ENCODE results near the gene B9D1.

B9D1 gene

DNA sequence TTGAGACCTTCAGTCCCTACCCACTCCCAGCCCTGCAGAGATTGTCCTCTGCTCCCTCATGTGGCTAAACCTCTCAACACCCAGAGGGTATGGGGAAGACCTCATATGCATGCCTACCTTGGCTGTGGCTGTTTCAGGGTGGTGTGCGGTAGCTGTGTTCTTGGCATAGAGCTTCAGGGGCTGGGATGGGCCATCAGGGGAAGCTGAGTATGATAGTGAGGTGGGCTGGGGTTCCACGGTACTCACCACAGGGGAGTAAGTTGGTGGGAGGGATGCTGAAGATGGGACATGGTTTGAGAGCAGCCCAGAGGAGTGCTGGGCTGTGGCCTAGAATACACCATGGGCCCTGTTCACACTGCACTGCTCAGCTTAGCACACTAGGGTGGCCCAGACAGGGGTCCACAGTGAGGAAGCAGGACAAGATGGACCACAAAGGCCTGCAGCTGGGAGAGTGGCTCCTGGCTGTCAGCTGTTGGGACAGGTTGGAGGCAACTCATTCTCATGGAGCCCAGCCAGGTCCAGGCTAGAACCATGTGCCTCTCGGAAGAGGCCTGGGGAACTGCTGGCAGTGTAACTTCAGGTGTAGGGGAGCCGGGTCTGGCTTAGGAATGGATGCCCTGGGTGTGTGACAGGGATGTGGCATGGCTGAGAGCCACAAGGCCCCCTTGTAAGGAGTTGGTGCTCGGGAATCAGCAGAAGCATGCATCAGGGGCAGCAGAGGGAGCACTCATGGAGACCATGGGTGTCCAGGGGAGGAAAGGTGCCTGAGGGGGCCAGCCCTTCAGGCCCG, 21.4 kb upstream of the B9D1 start:
- TF ChIP-seq POLR2A (IDR thresholded peaks at IDR 0.05; ENCODE audit: low read depth, low read length) = no peak
- TF ChIP-seq PAX5 (IDR thresholded peaks at IDR 0.05; ENCODE audit: insufficient read depth, low read length, severe bottlenecking) = no peak
- no peak for TF ChIP-seq SPI1 (IDR thresholded peaks at IDR 0.05; ENCODE audit: low read depth, low read length)
- TF ChIP-seq POU2F2 (IDR thresholded peaks at IDR 0.05; ENCODE audit: low read depth, low read length) = no peak
- TF ChIP-seq TAF1 (IDR thresholded peaks at IDR 0.05; ENCODE audit: low read depth, low read length) = no peak
- no peak for TF ChIP-seq POLR2AphosphoS5 (IDR thresholded peaks at IDR 0.05; ENCODE audit: low read depth, low read length)
- DNase-seq (ENCODE audit: insufficient read length, low spot score) (no peak), FAIRE-seq (no peak)

DNA sequence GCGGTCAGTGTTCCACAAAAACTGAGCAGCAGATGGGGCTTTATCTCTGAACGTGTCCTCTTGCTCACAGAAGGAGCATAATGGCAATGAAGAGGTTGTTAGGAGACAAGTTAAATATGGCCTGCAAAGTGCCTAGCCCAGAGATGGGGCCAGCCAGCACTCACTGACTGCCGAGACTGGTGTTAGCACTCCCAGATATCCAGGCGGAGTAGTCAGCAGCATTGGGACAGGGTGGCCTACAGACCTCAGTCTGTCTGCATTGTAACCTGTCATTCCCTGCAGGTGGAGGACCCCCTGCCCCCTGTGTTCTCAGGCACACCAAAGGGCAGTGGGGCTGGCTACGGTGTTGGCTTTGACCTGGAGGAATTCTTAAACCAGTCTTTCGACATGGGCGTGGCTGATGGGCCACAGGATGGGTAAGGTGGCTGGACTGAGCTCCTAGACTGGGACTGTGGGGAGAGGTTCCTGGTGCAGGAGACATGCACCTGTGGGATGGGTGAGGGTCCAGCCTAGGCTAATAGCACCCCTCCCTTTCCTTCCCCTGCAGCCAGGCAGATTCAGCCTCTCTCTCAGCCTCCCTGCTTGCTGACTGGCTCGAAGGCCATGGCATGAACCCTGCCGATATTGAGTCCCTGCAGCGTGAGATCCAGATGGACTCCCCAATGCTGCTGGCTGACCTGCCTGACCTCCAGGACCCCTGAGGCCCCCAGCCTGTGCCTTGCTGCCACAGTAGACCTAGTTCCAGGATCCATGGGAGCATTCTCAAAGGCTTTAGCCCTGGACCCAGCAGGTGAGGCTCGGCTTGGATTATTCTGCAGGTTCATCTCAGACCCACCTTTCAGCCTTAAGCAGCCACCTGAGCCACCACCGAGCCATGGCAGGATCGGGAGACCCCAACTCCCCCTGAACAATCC, 20.3 kb upstream of the B9D1 start:
- FAIRE-seq (no peak), DNase-seq (ENCODE audit: insufficient read length, low spot score) (no peak)
- no peak for TF ChIP-seq PAX5 (IDR thresholded peaks at IDR 0.05; ENCODE audit: insufficient read depth, low read length, severe bottlenecking)

DNA sequence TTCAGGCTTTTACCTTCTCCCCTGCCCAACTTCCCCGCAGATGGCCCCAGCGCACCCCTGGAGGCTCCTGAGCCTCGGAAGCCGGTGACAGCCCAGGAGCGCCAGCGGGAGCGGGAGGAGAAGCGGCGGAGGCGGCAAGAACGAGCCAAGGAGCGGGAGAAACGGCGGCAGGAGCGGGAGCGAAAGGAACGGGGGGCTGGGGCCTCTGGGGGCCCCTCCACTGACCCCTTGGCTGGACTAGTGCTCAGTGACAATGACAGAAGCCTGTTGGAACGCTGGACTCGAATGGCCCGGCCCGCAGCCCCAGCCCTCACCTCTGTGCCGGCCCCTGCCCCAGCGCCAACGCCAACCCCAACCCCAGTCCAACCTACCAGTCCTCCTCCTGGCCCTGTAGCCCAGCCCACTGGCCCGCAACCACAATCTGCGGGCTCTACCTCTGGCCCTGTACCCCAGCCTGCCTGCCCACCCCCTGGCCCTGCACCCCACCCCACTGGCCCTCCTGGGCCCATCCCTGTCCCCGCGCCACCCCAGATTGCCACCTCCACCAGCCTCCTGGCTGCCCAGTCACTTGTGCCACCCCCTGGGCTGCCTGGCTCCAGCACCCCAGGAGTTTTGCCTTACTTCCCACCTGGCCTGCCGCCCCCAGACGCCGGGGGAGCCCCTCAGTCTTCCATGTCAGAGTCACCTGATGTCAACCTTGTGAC, 19.4 kb upstream of the B9D1 start:
- FAIRE-seq (no peak), DNase-seq (ENCODE audit: insufficient read length, low spot score) (no peak)
- no peak for TF ChIP-seq POLR2A (IDR thresholded peaks at IDR 0.05; ENCODE audit: low read depth, low read length)
- no peak for TF ChIP-seq POLR2AphosphoS5 (IDR thresholded peaks at IDR 0.05; ENCODE audit: low read depth, low read length)
- no peak for TF ChIP-seq TAF1 (IDR thresholded peaks at IDR 0.05; ENCODE audit: low read depth, low read length)
- TF ChIP-seq PAX5 (IDR thresholded peaks at IDR 0.05; ENCODE audit: insufficient read depth, low read length, severe bottlenecking) = no peak
- no peak for TF ChIP-seq SPI1 (IDR thresholded peaks at IDR 0.05; ENCODE audit: low read depth, low read length)
- no peak for TF ChIP-seq POU2F2 (IDR thresholded peaks at IDR 0.05; ENCODE audit: low read depth, low read length)

GRCh38 chr17:19381361-19381740, 18.8 kb upstream of the B9D1 start:
- DNase-seq (ENCODE audit: insufficient read length, low spot score) = no peak
- TF ChIP-seq PAX5 (IDR thresholded peaks at IDR 0.05; ENCODE audit: insufficient read depth, low read length, severe bottlenecking) (no peak), POLR2AphosphoS5 (IDR thresholded peaks at IDR 0.05; ENCODE audit: low read depth, low read length) (no peak), TAF1 (IDR thresholded peaks at IDR 0.05; ENCODE audit: low read depth, low read length) (no peak), POLR2A (IDR thresholded peaks at IDR 0.05; ENCODE audit: low read depth, low read length) (no peak), POU2F2 (IDR thresholded peaks at IDR 0.05; ENCODE audit: low read depth, low read length) (no peak), SPI1 (IDR thresholded peaks at IDR 0.05; ENCODE audit: low read depth, low read length) (no peak)
- no peak for FAIRE-seq

- no peak for TF ChIP-seq POU2F2 (IDR thresholded peaks at IDR 0.05; ENCODE audit: low read depth, low read length)
- TF ChIP-seq POLR2AphosphoS5 (IDR thresholded peaks at IDR 0.05; ENCODE audit: low read depth, low read length) = no peak
- TF ChIP-seq POLR2A (IDR thresholded peaks at IDR 0.05; ENCODE audit: low read depth, low read length) = no peak
- no peak for TF ChIP-seq PAX5 (IDR thresholded peaks at IDR 0.05; ENCODE audit: insufficient read depth, low read length, severe bottlenecking)
- TF ChIP-seq SPI1 (IDR thresholded peaks at IDR 0.05; ENCODE audit: low read depth, low read length) = no peak
- no peak for TF ChIP-seq TAF1 (IDR thresholded peaks at IDR 0.05; ENCODE audit: low read depth, low read length)
- no peak for FAIRE-seq
- DNase-seq (ENCODE audit: insufficient read length, low spot score) = no peak
Observed at GRCh38 chr17:19380481-19381301, 18.2 kb upstream of the B9D1 start.

DNA sequence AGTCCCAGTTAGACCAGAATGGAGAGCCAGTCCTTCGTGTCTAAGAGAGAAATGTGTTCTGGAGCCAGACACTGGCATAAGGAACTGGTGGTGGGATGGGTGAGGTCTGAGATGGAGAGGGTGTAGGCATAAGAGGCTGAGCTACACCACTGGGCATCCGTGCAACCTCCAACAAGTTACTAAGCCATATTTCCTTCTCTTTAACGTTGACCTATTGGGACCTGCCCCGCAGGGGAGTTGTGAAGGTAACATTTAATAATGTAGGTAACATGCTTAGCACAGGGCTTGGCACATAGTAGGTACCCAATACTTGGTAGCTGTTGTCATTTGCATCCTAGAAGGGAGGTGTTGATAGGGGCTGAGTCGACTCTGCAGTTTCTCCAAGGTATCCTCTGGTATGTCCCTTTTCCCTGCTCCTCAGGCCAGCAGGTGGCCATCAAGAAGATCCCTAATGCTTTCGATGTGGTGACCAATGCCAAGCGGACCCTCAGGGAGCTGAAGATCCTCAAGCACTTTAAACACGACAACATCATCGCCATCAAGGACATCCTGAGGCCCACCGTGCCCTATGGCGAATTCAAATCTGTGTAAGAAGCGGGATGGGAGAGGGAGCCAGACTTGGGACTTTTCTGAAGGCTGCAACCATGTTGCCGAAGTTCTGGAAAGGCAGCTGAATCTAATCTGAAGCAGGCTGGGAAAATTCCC, 17.0 kb upstream of the B9D1 start:
- DNase-seq (ENCODE audit: insufficient read length, low spot score) = no peak
- peak; percentile 38 for FAIRE-seq
- TF ChIP-seq TAF1 (IDR thresholded peaks at IDR 0.05; ENCODE audit: low read depth, low read length) (no peak), POU2F2 (IDR thresholded peaks at IDR 0.05; ENCODE audit: low read depth, low read length) (no peak), SPI1 (IDR thresholded peaks at IDR 0.05; ENCODE audit: low read depth, low read length) (no peak), POLR2A (IDR thresholded peaks at IDR 0.05; ENCODE audit: low read depth, low read length) (no peak), PAX5 (IDR thresholded peaks at IDR 0.05; ENCODE audit: insufficient read depth, low read length, severe bottlenecking) (no peak), POLR2AphosphoS5 (IDR thresholded peaks at IDR 0.05; ENCODE audit: low read depth, low read length) (no peak)

DNA sequence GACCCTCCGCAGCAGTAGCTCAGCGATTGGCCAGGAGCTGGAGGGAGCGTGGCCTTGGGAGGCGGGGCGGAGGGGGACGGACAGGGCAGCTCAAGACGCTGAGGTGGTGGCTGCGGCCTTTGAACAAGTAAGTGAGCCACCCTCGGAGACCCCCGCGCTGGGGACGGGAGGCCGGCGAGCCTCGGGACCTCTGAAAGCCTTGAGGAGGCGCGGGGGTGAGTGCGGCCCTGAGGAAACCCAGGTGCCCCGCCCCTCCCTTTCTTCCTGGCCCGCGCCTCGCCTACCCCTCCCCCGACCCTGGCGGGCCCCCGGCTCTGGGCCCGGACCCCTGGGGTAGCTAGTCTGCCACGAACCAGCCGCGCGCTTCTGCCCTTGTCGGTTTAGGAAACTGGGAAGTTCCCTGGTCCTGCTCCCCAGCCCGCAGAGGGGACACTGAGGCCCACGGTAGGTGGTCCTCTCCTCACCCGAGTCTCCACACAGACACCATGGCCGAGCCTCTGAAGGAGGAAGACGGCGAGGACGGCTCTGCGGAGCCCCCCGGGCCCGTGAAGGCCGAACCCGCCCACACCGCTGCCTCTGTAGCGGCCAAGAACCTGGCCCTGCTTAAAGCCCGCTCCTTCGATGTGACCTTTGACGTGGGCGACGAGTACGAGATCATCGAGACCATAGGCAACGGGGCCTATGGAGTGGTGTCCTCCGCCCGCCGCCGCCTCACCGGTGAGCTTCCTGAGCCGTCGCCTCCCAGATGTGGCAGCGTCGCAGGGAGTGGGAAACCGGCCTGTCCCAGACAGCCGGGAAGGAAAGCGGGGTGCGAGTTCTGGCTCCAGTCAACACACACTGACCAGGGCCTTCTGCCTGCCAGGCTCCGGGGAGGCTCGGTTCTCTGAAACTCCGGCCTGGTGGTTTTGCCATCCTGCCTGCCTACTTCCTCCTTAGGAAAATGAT, 16.2 kb upstream of the B9D1 start, which contains the start of gene MAPK7:
MAPK7 (plus strand) TSS at position 83 of the 945 bp plus-strand sequence; CDS start at position 486, 403 bp downstream.
- TF ChIP-seq POLR2AphosphoS5 (IDR thresholded peaks at IDR 0.05; ENCODE audit: low read depth, low read length) (no peak), POLR2A (IDR thresholded peaks at IDR 0.05; ENCODE audit: low read depth, low read length) (no peak), POU2F2 (IDR thresholded peaks at IDR 0.05; ENCODE audit: low read depth, low read length) (no peak), TAF1 (IDR thresholded peaks at IDR 0.05; ENCODE audit: low read depth, low read length) (no peak), SPI1 (IDR thresholded peaks at IDR 0.05; ENCODE audit: low read depth, low read length) (no peak), PAX5 (IDR thresholded peaks at IDR 0.05; ENCODE audit: insufficient read depth, low read length, severe bottlenecking) (no peak)
- FAIRE-seq = no peak
- no peak for DNase-seq (ENCODE audit: insufficient read length, low spot score)
